ENCODE results near the gene HRH4.

Gene HRH4

GRCh38 chr18:24443870-24444269, 16.6 kb upstream of the HRH4 start:
- ChIA-PET CTCF (interaction anchor here (0.7 to 2.6 kb wide), 10 partner anchors 10 to 229 kb away, joined by 3 to 17 read pairs (median 4); no protein-coding TSS in a partner anchor), POLR2A (no interaction called here)
- peak; percentile 34 to 81 (median 74) for DNase-seq
- Histone ChIP-seq H3K36me3 (ENCODE audit: control insufficient read depth in 4 of 4, insufficient read depth in 4 of 4, low read length in 3 of 4) (peaks cover 2 to 47% (median 27%) of the 10 kb centered on the region in 4 experiments), H3K27me3 (replicated peaks in 2 of 5; ENCODE audit: control insufficient read depth in 4 of 5, insufficient read depth in 5 of 5, low read length in 4 of 5) (no peaks in the 10 kb centered on the region), H3K27ac (ENCODE audit: insufficient read depth in 1 of 2, low read depth in 1 of 2, low read length in 2 of 2, poor library complexity in 1 of 2, severe bottlenecking in 2 of 2) (no peak overlapping the region), H3K4me1 (ENCODE audit: control extremely low read depth in 1 of 4, control insufficient read depth in 4 of 4, insufficient read depth in 4 of 4, low read length in 3 of 4) (peaks cover 0 to 14% (median 7%) of the 10 kb centered on the region in 4 experiments), H3K4me3 (ENCODE audit: control insufficient read depth in 1 of 7, extremely low read depth in 1 of 7, insufficient read depth in 4 of 7, low read depth in 2 of 7, low read length in 6 of 7) (no peak overlapping the region), H3K9me3 (ENCODE audit: control extremely low read depth in 1 of 5, control insufficient read depth in 4 of 5, insufficient read depth in 2 of 5, low read depth in 1 of 5, low read length in 4 of 5) (no peaks in the 10 kb centered on the region)
- WGBS (ENCODE audit: insufficient coverage) = 0% methylated on average over 1 of the region's 2 CpGs

GRCh38 chr18:24446453-24446852, 14.0 kb upstream of the HRH4 start:
- peaks cover 0 to 14% (median 7%) of the 10 kb centered on the region in 4 experiments for H3K4me1 ChIP-seq (ENCODE audit: control extremely low read depth in 1 of 4, control insufficient read depth in 4 of 4, insufficient read depth in 4 of 4, low read length in 3 of 4)
- POLR2A ChIA-PET = interaction anchor here (0.6 kb wide), 1 partner anchor 1355 kb away, joined by 5 read pairs; no protein-coding TSS in a partner anchor
- H3K27ac ChIP-seq (ENCODE audit: insufficient read depth in 1 of 2, low read depth in 1 of 2, low read length in 2 of 2, poor library complexity in 1 of 2, severe bottlenecking in 2 of 2) = no peak overlapping the region
- H3K4me3 ChIP-seq (ENCODE audit: control insufficient read depth in 1 of 7, extremely low read depth in 1 of 7, insufficient read depth in 4 of 7, low read depth in 2 of 7, low read length in 6 of 7) = no peak overlapping the region
- CTCF ChIA-PET = interaction anchor here (0.7 to 2.5 kb wide), 11 partner anchors 10 to 1102 kb away, joined by 3 to 21 read pairs (median 4); partner anchors contain the start of gene IMPACT
- peaks cover 15 to 58% (median 34%) of the 10 kb centered on the region in 4 experiments for H3K36me3 ChIP-seq (ENCODE audit: control insufficient read depth in 4 of 4, insufficient read depth in 4 of 4, low read length in 3 of 4)
- no CpG with 5 or more reads among the region's 1 CpG for WGBS (ENCODE audit: insufficient coverage)
- no peaks in the 10 kb centered on the region for H3K9me3 ChIP-seq (ENCODE audit: control extremely low read depth in 1 of 5, control insufficient read depth in 4 of 5, insufficient read depth in 2 of 5, low read depth in 1 of 5, low read length in 4 of 5)
- H3K27me3 ChIP-seq (replicated peaks in 2 of 5; ENCODE audit: control insufficient read depth in 4 of 5, insufficient read depth in 5 of 5, low read length in 4 of 5) = no peaks in the 10 kb centered on the region
- DNase-seq = no peak

GRCh38 chr18:24446953-24447538, 13.4 kb upstream of the HRH4 start:
- Histone ChIP-seq H3K27ac (ENCODE audit: insufficient read depth in 1 of 2, low read depth in 1 of 2, low read length in 2 of 2, poor library complexity in 1 of 2, severe bottlenecking in 2 of 2) (no peak overlapping the region), H3K4me1 (ENCODE audit: control extremely low read depth in 1 of 4, control insufficient read depth in 4 of 4, insufficient read depth in 4 of 4, low read length in 3 of 4) (peaks cover 0 to 14% (median 7%) of the 10 kb centered on the region in 4 experiments), H3K27me3 (replicated peaks in 2 of 5; ENCODE audit: control insufficient read depth in 4 of 5, insufficient read depth in 5 of 5, low read length in 4 of 5) (no peaks in the 10 kb centered on the region), H3K36me3 (ENCODE audit: control insufficient read depth in 4 of 4, insufficient read depth in 4 of 4, low read length in 3 of 4) (peaks cover 15 to 58% (median 33%) of the 10 kb centered on the region in 4 experiments), H3K9me3 (ENCODE audit: control extremely low read depth in 1 of 5, control insufficient read depth in 4 of 5, insufficient read depth in 2 of 5, low read depth in 1 of 5, low read length in 4 of 5) (no peaks in the 10 kb centered on the region), H3K4me3 (ENCODE audit: control insufficient read depth in 1 of 7, extremely low read depth in 1 of 7, insufficient read depth in 4 of 7, low read depth in 2 of 7, low read length in 6 of 7) (no peak overlapping the region)
- peak in 2 of 3 donors; percentile 39 to 40 for DNase-seq
- no CpG with 5 or more reads among the region's 1 CpG for WGBS (ENCODE audit: insufficient coverage)
- ChIA-PET POLR2A (interaction anchor here (0.6 to 1.0 kb wide), 2 partner anchors 41 to 1354 kb away, joined by 5 read pairs; no protein-coding TSS in a partner anchor), CTCF (interaction anchor here (0.6 to 2.5 kb wide), 14 partner anchors 11 to 1101 kb away, joined by 3 to 21 read pairs (median 4); partner anchors contain the start of genes HRH4 and IMPACT)

- WGBS (ENCODE audit: insufficient coverage) = no CpG with 5 or more reads among the region's 1 CpG
- Histone ChIP-seq H3K4me3 (ENCODE audit: control insufficient read depth in 1 of 7, extremely low read depth in 1 of 7, insufficient read depth in 4 of 7, low read depth in 2 of 7, low read length in 6 of 7) (no peak overlapping the region), H3K27ac (ENCODE audit: insufficient read depth in 1 of 2, low read depth in 1 of 2, low read length in 2 of 2, poor library complexity in 1 of 2, severe bottlenecking in 2 of 2) (no peak overlapping the region), H3K4me1 (ENCODE audit: control extremely low read depth in 1 of 4, control insufficient read depth in 4 of 4, insufficient read depth in 4 of 4, low read length in 3 of 4) (peaks cover 0 to 14% (median 7%) of the 10 kb centered on the region in 4 experiments), H3K27me3 (replicated peaks in 2 of 5; ENCODE audit: control insufficient read depth in 4 of 5, insufficient read depth in 5 of 5, low read length in 4 of 5) (no peaks in the 10 kb centered on the region), H3K36me3 (ENCODE audit: control insufficient read depth in 4 of 4, insufficient read depth in 4 of 4, low read length in 3 of 4) (peaks cover 17 to 57% (median 32%) of the 10 kb centered on the region in 4 experiments), H3K9me3 (ENCODE audit: control extremely low read depth in 1 of 5, control insufficient read depth in 4 of 5, insufficient read depth in 2 of 5, low read depth in 1 of 5, low read length in 4 of 5) (no peaks in the 10 kb centered on the region)
- no peak for DNase-seq
- ChIA-PET CTCF (interaction anchor here (1.1 to 2.5 kb wide), 9 partner anchors 9 to 88 kb away, joined by 3 to 21 read pairs (median 5); partner anchors contain the start of genes HRH4 and IMPACT), POLR2A (no interaction called here)
These were observed 12.5 kb upstream of the HRH4 start for GRCh38 chr18:24447961-24448360.

GRCh38 chr18:24456549-24456948, 3.9 kb upstream of the HRH4 start:
- Histone ChIP-seq H3K4me1 (ENCODE audit: control extremely low read depth in 1 of 4, control insufficient read depth in 4 of 4, insufficient read depth in 4 of 4, low read length in 3 of 4) (peaks cover 2 to 14% (median 8%) of the 10 kb centered on the region in 4 experiments), H3K9me3 (ENCODE audit: control extremely low read depth in 1 of 5, control insufficient read depth in 4 of 5, insufficient read depth in 2 of 5, low read depth in 1 of 5, low read length in 4 of 5) (peaks cover 0 to 21% (median 3%) of the 10 kb centered on the region in 5 experiments), H3K4me3 (ENCODE audit: control insufficient read depth in 1 of 7, extremely low read depth in 1 of 7, insufficient read depth in 4 of 7, low read depth in 2 of 7, low read length in 6 of 7) (no peak overlapping the region), H3K27me3 (replicated peaks in 2 of 5; ENCODE audit: control insufficient read depth in 4 of 5, insufficient read depth in 5 of 5, low read length in 4 of 5) (no peaks in the 10 kb centered on the region), H3K27ac (ENCODE audit: insufficient read depth in 1 of 2, low read depth in 1 of 2, low read length in 2 of 2, poor library complexity in 1 of 2, severe bottlenecking in 2 of 2) (no peak overlapping the region), H3K36me3 (ENCODE audit: control insufficient read depth in 4 of 4, insufficient read depth in 4 of 4, low read length in 3 of 4) (peaks cover 0 to 5% (median 3%) of the 10 kb centered on the region in 4 experiments)
- POLR2A ChIA-PET = no interaction called here
- 100% methylated on average over 2 of the region's 4 CpGs for WGBS (ENCODE audit: insufficient coverage)
- DNase-seq = no peak
- CTCF ChIA-PET = no interaction called here

GRCh38 chr18:24459772-24460171, 665 bp upstream of the HRH4 start:
- POLR2A ChIA-PET = no interaction called here

GRCh38 chr18:24461996-24462395, 1.6 kb downstream of the HRH4 start:
- peaks cover 3 to 26% (median 3%) of the 10 kb centered on the region in 5 experiments for H3K9me3 ChIP-seq (ENCODE audit: control extremely low read depth in 1 of 5, control insufficient read depth in 4 of 5, insufficient read depth in 2 of 5, low read depth in 1 of 5, low read length in 4 of 5)
- 99% methylated on average over 8 of the region's 8 CpGs for WGBS (ENCODE audit: insufficient coverage)
- H3K4me1 ChIP-seq (ENCODE audit: control extremely low read depth in 1 of 4, control insufficient read depth in 4 of 4, insufficient read depth in 4 of 4, low read length in 3 of 4) = peaks cover 3 to 19% (median 10%) of the 10 kb centered on the region in 4 experiments
- no peak overlapping the region for H3K27ac ChIP-seq (ENCODE audit: insufficient read depth in 1 of 2, low read depth in 1 of 2, low read length in 2 of 2, poor library complexity in 1 of 2, severe bottlenecking in 2 of 2)
- CTCF ChIA-PET = interaction anchor here (1.5 to 1.7 kb wide), 2 partner anchors 26 to 30 kb away, joined by 4 to 5 read pairs; no protein-coding TSS in a partner anchor
- no peak for DNase-seq
- POLR2A ChIA-PET = interaction anchor here (0.6 kb wide), 1 partner anchor 12 kb away, joined by 3 read pairs; no protein-coding TSS in a partner anchor
- H3K36me3 ChIP-seq (ENCODE audit: control insufficient read depth in 4 of 4, insufficient read depth in 4 of 4, low read length in 3 of 4) = no peaks in the 10 kb centered on the region
- no peaks in the 10 kb centered on the region for H3K27me3 ChIP-seq (replicated peaks in 2 of 5; ENCODE audit: control insufficient read depth in 4 of 5, insufficient read depth in 5 of 5, low read length in 4 of 5)
- no peak overlapping the region for H3K4me3 ChIP-seq (ENCODE audit: control insufficient read depth in 1 of 7, extremely low read depth in 1 of 7, insufficient read depth in 4 of 7, low read depth in 2 of 7, low read length in 6 of 7)

More at GRCh38 chr18:24459772-24460171, 665 bp upstream of the HRH4 start:
- no CpG with 5 or more reads among the region's 4 CpGs for WGBS (ENCODE audit: insufficient coverage)
- H3K27ac ChIP-seq (ENCODE audit: insufficient read depth in 1 of 2, low read depth in 1 of 2, low read length in 2 of 2, poor library complexity in 1 of 2, severe bottlenecking in 2 of 2) = no peak overlapping the region
- no peaks in the 10 kb centered on the region for H3K27me3 ChIP-seq (replicated peaks in 2 of 5; ENCODE audit: control insufficient read depth in 4 of 5, insufficient read depth in 5 of 5, low read length in 4 of 5)
- H3K36me3 ChIP-seq (ENCODE audit: control insufficient read depth in 4 of 4, insufficient read depth in 4 of 4, low read length in 3 of 4) = no peaks in the 10 kb centered on the region
- CTCF ChIA-PET = interaction anchor here (1.3 to 1.9 kb wide), 2 partner anchors 12 to 92 kb away, joined by 3 to 4 read pairs; no protein-coding TSS in a partner anchor
- H3K4me3 ChIP-seq (ENCODE audit: control insufficient read depth in 1 of 7, extremely low read depth in 1 of 7, insufficient read depth in 4 of 7, low read depth in 2 of 7, low read length in 6 of 7) = no peak overlapping the region
- no peak for DNase-seq
- H3K4me1 ChIP-seq (ENCODE audit: control extremely low read depth in 1 of 4, control insufficient read depth in 4 of 4, insufficient read depth in 4 of 4, low read length in 3 of 4) = peaks cover 2 to 19% (median 8%) of the 10 kb centered on the region in 4 experiments
- H3K9me3 ChIP-seq (ENCODE audit: control extremely low read depth in 1 of 5, control insufficient read depth in 4 of 5, insufficient read depth in 2 of 5, low read depth in 1 of 5, low read length in 4 of 5) = peaks cover 3 to 26% (median 3%) of the 10 kb centered on the region in 5 experiments
